GM12865 (cell line): ENCODE measurements around the gene ITM2B.

Source experiments
- DNase-seq: peaks from one replicate; pipeline ENCODE4 v3.0.0; 2010; ENCODE audit warnings: low read depth
- H3K4me3 ChIP-seq: 2 replicates; pipeline ENCODE4 v1.5.1; 2011; ENCODE audit warnings: mild to moderate bottlenecking, low read depth, low read length, control low read depth
- TF ChIP-seq, protein P1 (sequence below): IDR thresholded peaks from 2 replicates; pipeline ENCODE4 v1.5.1; 2011; ENCODE audit warnings: low read length, control low read depth, low read depth, inconsistent platforms; ENCODE audit not compliant: insufficient read depth; ENCODE audit errors: missing control alignments

ITM2B gene

DNA sequence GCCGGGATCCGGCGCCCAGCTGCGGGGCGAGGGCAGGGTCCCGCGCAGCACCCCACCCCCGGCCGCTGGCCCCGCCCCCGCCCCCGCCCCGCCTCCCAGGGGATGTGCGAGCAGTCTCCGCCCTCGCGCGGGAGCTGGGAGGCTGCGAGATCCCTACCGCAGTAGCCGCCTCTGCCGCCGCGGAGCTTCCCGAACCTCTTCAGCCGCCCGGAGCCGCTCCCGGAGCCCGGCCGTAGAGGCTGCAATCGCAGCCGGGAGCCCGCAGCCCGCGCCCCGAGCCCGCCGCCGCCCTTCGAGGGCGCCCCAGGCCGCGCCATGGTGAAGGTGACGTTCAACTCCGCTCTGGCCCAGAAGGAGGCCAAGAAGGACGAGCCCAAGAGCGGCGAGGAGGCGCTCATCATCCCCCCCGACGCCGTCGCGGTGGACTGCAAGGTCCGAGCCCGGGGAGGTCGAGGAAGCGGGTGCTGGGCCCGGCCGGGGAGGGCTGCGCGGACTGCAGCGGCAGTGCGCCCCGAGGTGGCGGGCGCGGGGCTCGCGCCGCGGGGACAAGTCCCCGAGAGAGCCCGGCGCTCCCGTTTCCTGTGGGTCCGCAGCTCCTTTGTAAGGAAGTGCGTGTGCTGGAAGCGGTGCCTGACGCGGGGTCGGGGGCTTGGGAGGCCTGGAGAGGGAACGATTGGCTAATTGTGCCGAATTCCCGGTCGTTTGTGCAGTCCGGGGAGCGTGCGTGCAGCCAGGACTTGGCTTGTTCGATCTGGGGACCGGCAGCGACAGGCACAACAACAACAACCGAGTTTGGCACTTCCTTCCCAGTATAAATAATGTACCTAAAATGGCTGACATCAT lies at the start of gene ITM2B:
Gene ITM2B (plus strand): TSS at position 161 of the 843 bp plus-strand sequence. CDS start 155 bp downstream, at position 316.
- peak; percentile 62 for DNase-seq
- H3K4me3 ChIP-seq: peak within 1 kb of the TSS; percentile 98
- TF ChIP-seq, protein P1, sequence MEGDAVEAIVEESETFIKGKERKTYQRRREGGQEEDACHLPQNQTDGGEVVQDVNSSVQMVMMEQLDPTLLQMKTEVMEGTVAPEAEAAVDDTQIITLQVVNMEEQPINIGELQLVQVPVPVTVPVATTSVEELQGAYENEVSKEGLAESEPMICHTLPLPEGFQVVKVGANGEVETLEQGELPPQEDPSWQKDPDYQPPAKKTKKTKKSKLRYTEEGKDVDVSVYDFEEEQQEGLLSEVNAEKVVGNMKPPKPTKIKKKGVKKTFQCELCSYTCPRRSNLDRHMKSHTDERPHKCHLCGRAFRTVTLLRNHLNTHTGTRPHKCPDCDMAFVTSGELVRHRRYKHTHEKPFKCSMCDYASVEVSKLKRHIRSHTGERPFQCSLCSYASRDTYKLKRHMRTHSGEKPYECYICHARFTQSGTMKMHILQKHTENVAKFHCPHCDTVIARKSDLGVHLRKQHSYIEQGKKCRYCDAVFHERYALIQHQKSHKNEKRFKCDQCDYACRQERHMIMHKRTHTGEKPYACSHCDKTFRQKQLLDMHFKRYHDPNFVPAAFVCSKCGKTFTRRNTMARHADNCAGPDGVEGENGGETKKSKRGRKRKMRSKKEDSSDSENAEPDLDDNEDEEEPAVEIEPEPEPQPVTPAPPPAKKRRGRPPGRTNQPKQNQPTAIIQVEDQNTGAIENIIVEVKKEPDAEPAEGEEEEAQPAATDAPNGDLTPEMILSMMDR: peak; percentile 61

DNA sequence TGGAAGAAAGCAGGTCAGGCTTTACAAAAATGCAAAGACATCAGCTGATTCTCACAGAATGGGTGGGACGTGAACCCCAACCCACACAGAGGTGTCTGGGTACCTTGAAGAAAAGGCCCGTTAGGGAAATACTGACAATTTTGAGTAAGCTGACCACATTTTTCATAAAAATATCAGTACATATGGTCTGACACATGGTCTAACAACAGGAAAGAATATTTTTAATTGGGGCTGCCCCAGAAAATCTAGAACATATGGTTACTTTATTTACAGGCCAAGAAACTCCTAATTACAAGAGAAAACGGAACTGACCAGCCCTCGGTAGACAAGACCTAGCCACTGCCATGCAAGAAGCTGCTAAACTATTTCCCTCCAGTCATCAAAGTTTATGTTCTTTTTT lies 48.7 kb upstream of the ITM2B start:
- TF ChIP-seq, protein P1: no peak
- DNase-seq: peak; percentile 14
- H3K4me3 ChIP-seq: no peak overlapping the region

DNA sequence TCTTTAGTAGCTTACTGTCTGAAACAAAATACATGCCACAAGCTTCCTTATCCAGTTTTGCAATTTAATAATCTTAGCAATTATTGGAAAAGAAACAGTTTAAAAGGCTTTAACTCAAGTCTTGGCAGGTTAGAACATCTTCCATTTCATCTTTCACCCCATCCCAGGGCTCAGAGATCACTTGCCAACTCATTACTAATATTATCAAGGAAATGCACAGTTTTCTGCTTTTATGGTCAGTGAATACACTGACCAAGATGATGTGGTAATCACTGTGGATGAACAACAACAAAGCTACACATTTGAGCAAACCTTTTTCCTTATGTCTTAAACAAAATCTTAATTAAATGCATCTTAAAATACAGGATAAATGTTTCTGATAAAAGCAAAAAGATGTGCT lies 48.0 kb upstream of the ITM2B start:
- TF ChIP-seq, protein P1: no peak

DNA sequence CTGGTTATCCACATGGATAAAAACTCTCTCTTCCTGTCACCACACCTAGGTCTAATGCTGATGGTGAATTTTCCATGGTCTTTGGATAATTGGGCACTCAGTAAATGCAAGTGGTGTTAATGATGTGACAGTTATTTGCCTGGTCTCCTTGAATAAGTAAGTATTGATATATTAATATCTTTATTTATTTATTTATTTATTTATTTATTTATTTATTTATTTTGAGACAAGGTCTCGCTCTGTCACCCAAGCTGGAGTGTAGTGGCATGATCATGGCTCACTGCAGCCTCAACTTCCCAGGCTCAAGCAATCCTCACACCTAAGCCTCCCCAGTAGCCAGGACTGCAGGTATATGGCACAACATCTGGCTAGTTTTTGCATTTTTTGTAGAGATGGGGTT lies 46.3 kb upstream of the ITM2B start:
- H3K4me3 ChIP-seq: no peak overlapping the region
- TF ChIP-seq, protein P1: no peak
- no peak for DNase-seq

More for the DNA sequence above, 48.0 kb upstream of the ITM2B start:
- no peak for DNase-seq
- no peak overlapping the region for H3K4me3 ChIP-seq

DNA sequence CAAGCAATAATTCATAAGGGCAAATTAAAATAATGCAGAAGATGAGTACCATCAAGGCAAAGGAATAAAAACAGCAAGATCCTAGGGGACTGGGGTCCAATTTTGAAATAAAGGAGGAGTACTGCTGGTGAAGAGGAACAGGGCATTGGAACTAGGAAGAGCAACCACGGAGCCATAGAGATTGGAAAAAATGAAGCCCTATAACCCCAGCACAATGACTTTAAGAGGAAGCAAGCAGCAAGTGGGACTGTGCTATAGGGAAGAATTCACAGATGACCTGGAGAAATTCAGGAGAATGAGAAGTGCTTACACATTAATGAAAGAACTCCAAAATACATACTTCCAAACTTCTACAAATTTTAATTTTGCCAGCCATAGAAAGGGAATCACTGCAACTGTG lies 44.9 kb upstream of the ITM2B start:
- no peak for DNase-seq
- no peak overlapping the region for H3K4me3 ChIP-seq
- TF ChIP-seq, protein P1: no peak

DNA sequence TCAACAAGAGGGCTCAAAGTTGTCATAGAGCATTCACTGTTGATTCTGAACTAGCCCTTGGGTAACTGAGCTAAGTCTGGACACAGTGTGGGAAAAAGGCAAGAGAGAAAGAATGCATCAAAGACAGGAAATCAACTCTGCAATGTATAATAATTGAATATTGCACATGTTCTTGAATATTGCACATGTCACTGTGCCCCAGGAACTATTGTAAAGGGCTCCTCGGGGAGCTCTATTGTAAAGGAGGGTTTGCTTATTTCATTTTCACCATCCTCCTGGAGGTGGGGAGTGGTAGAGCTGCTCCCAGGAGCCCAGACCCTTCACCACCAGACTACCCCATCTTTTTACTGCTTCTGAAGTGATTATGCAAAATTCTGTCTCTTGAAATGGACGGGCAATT lies 44.4 kb upstream of the ITM2B start:
- no peak overlapping the region for H3K4me3 ChIP-seq
- no peak for DNase-seq
- TF ChIP-seq, protein P1: no peak
